Endothelial cell of umbilical vein (primary cell): Measurements from ENCODE around the gene CD27. TPM values are rescaled to one million over a fixed set of nuclear protein-coding genes. Genes with fewer than 3 reads are reported as not detected.

Experiments
- BruUV-seq: library from RNA; stranded (reverse); fragments of 400-500 nt; replicated peaks from 2 replicates; lab custom pipeline; 2021; lab: Mats Ljungman, UMichigan
- CTCF ChIA-PET: fragments of 300-600, 350-600 bp; sonication (Branson Sonifier 250); formaldehyde crosslinking; loops from one replicate; lab custom pipeline; 2021; ENCODE audit warnings: antibody characterized with exemption, inconsistent platforms; lab: Charles Lee
- POLR2A ChIA-PET: fragments of 300-600, 350-600 bp; sonication (Branson Sonifier 250); formaldehyde crosslinking; loops from one replicate; lab custom pipeline; 2021; ENCODE audit warnings: antibody characterized with exemption, inconsistent platforms; lab: Charles Lee
- DNase-seq: peaks from one replicate; pipeline ENCODE4 v3.0.0-alpha.2; 2011; ENCODE audit warnings: low read depth, low spot score
- FAIRE-seq: peaks from 2 replicates; lab custom pipeline; 2011; peaks lifted over from hg19 to GRCh38; lab: Jason Lieb, UNC
- H2AFZ ChIP-seq: 2 replicates; pipeline ENCODE4 v1.6.0; 2012; ENCODE audit warnings: low read depth, low read length, control low read depth, inconsistent platforms
- H3K27ac ChIP-seq: 2 replicates; pipeline ENCODE4 v1.5.1; 2011; ENCODE audit warnings: low read depth, mild to moderate bottlenecking, control low read depth, low read length, moderate library complexity; ENCODE audit not compliant: insufficient read depth
- H3K27me3 ChIP-seq, 2 experiments: 2 replicates each; pipeline versions ENCODE4 v1.6.0 to v1.6.1; 2011; ENCODE audit warnings: low read length in 2 of 2, mixed read lengths in 1 of 2; ENCODE audit not compliant: control insufficient read depth in 2 of 2, insufficient read depth in 2 of 2
- H3K36me3 ChIP-seq, 2 experiments: 2 replicates in 1 of 2; 3 replicates in 1 of 2; pipeline ENCODE4 v1.5.1; 2011; ENCODE audit warnings: low read length in 2 of 2, mild to moderate bottlenecking in 1 of 2, moderate library complexity in 1 of 2; ENCODE audit not compliant: control insufficient read depth in 2 of 2, insufficient read depth in 2 of 2; ENCODE audit errors: extremely low read depth in 1 of 2
- H3K4me1 ChIP-seq: 3 replicates; pipeline ENCODE4 v1.5.1; 2011; ENCODE audit warnings: mild to moderate bottlenecking, low read length; ENCODE audit not compliant: control insufficient read depth, insufficient read depth; ENCODE audit errors: extremely low read depth
- H3K4me2 ChIP-seq: 2 replicates; pipeline ENCODE4 v1.6.1; 2011; ENCODE audit warnings: low read length, control low read depth, mixed read lengths; ENCODE audit not compliant: insufficient read depth
- H3K4me3 ChIP-seq, 3 experiments: fragments of 200-600 bp in 1 of 3; sonication (generic), shearing (Covaris generic) in 1 of 3; replicated peaks in 1 of 3; 2 replicates each; pipeline ENCODE4 v1.5.1; 2011 to 2016; ENCODE audit warnings: control low read depth in 3 of 3, low read length in 3 of 3, mild to moderate bottlenecking in 2 of 3, inconsistent platforms in 1 of 3, low read depth in 1 of 3, moderate library complexity in 1 of 3; ENCODE audit not compliant: insufficient read depth in 1 of 3
- H3K79me2 ChIP-seq: 2 replicates; pipeline ENCODE4 v1.6.0; 2012; ENCODE audit warnings: low read length, inconsistent platforms; ENCODE audit not compliant: control insufficient read depth, insufficient read depth
- H3K9ac ChIP-seq: replicated peaks from 2 replicates; pipeline ENCODE3; 2011; ENCODE audit warnings: low read length, control low read depth; ENCODE audit not compliant: insufficient read depth; ENCODE audit errors: extremely low read depth
- H3K9me1 ChIP-seq: replicated peaks from 3 replicates; pipeline ENCODE4 v1.6.0; 2011; ENCODE audit warnings: mild to moderate bottlenecking, low read length; ENCODE audit not compliant: control insufficient read depth, insufficient read depth; ENCODE audit errors: extremely low read depth
- H3K9me3 ChIP-seq: replicated peaks from 2 replicates; pipeline ENCODE4 v1.5.1; 2012; ENCODE audit warnings: low read length, inconsistent platforms; ENCODE audit not compliant: control insufficient read depth, insufficient read depth
- H4K20me1 ChIP-seq: replicated peaks from 2 replicates; pipeline ENCODE3; 2011; ENCODE audit warnings: mild to moderate bottlenecking, low read length; ENCODE audit not compliant: control insufficient read depth, insufficient read depth; ENCODE audit errors: extremely low read depth
- CTCF ChIP-seq, 2 donors: IDR thresholded peaks; 1 replicate in 1 of 2; 2 replicates in 1 of 2; pipeline ENCODE4 v1.5.1; 2011; ENCODE audit warnings: low read length in 2 of 2, mild to moderate bottlenecking in 2 of 2, moderate library complexity in 2 of 2, control low read depth in 1 of 2, inconsistent platforms in 1 of 2, low read depth in 1 of 2; ENCODE audit not compliant: insufficient read depth in 1 of 2; ENCODE audit errors: extremely low read depth in 1 of 2
- EZH2 ChIP-seq: IDR thresholded peaks from 2 replicates; pipeline ENCODE4 v1.6.1; 2012; ENCODE audit warnings: borderline replicate concordance, low read depth, mild to moderate bottlenecking, moderate library complexity, low read length, inconsistent platforms; ENCODE audit not compliant: severe bottlenecking
- FOS ChIP-seq: IDR thresholded peaks from 2 replicates; pipeline ENCODE4 v1.6.1; 2011; ENCODE audit warnings: mild to moderate bottlenecking, low read length, moderate library complexity, borderline replicate concordance; ENCODE audit not compliant: insufficient read depth
- GATA2 ChIP-seq: IDR thresholded peaks from 2 replicates; pipeline ENCODE4 v1.7.0; 2011; ENCODE audit warnings: low read depth, mild to moderate bottlenecking, moderate library complexity, mixed read lengths, low read length; ENCODE audit not compliant: insufficient read length, insufficient read depth
- JUN ChIP-seq: IDR thresholded peaks from 2 replicates; pipeline ENCODE4 v1.6.1; 2011; ENCODE audit warnings: borderline replicate concordance, low read depth; ENCODE audit not compliant: insufficient read length, insufficient read depth
- MAX ChIP-seq: IDR thresholded peaks from 2 replicates; pipeline ENCODE4 v1.6.1; 2011; ENCODE audit not compliant: insufficient read depth, insufficient read length
- MYC ChIP-seq: IDR thresholded peaks from one replicate; pipeline ENCODE4 v1.6.1; 2011; ENCODE audit warnings: mild to moderate bottlenecking, low read depth, low read length
- POLR2A ChIP-seq: IDR thresholded peaks from 2 replicates; pipeline ENCODE4 v1.6.1; 2012; ENCODE audit warnings: low read depth, mild to moderate bottlenecking, control low read depth, low read length
- POLR2AphosphoS5 ChIP-seq: IDR thresholded peaks from 2 replicates; pipeline ENCODE4 v1.6.1; 2012; ENCODE audit warnings: low read depth, mild to moderate bottlenecking, control low read depth, low read length, moderate library complexity; ENCODE audit not compliant: insufficient read depth
- dilution Hi-C: fragments of 300-500 bp; cut with MboI; formaldehyde crosslinking; loops from one replicate; pipeline ENCODE4 v1.15.0; 2019; ENCODE audit warnings: low sequenced_read_pairs; ENCODE audit not compliant: extremely low pct_ligation_motif_present
- intact Hi-C: fragments of 100-400 bp; cut with micrococcal nuclease; formaldehyde crosslinking; loops from one replicate; pipeline ENCODE4 v1.10.0; 2022
- polyA plus RNA-seq, 4 experiments: library from polyadenylated mRNA; depleted of rRNA in 3 of 4; stranded (reverse) in 3 of 4; unstranded in 1 of 4; fragments of >200 nt; gene quantifications; 2 replicates each; pipeline versions ENCODE4 v1.2.1 to v1.2.3, GENCODE V29; 2011 to 2012; ENCODE audit warnings: missing spikeins in 1 of 4
- total RNA-seq: library from RNA; stranded (reverse); gene quantifications from 2 replicates; pipeline ENCODE4 v1.2.3, GENCODE V29; 2021

CD27 gene
- total and polyA plus RNA-seq, 2 donors (not counting 3 experiments of a cell fraction or from before 2014, with no cell fraction given), result not detected

DNA sequence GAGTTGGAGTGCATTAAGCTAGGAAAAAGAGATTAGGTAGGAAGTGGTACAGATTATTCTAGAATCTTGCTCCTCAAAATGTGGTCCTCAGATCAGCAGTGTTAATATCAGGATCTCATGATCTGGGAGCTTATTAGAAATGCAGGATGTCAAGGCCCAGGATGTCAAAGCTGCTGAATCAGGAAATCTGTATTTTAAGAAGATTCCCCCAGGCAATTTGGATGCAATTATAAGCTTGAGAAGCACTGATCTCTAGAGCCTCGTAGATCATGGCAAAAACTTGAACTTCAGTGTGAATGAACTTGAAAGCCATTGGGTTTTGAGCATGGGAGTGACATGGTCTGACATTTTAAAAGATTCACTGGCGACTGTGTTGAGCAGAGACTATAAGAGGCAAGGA, 55.7 kb downstream of the CD27 start:
- Histone ChIP-seq H3K9me1 (no peaks in the 10 kb centered on the region), H3K79me2 (peaks cover 52% of the 10 kb centered on the region), H3K36me3 (peaks cover 2 to 3% of the 10 kb centered on the region in 2 experiments), H3K4me3 (no peak overlapping the region), H3K9ac (no peak overlapping the region), H4K20me1 (no peaks in the 10 kb centered on the region), H3K4me1 (peaks cover 2% of the 10 kb centered on the region), H3K27me3 (no peaks in the 10 kb centered on the region), H3K9me3 (no peaks in the 10 kb centered on the region), H3K27ac (no peak overlapping the region), H2AFZ (no peak overlapping the region), H3K4me2 (no peak overlapping the region)
- dilution Hi-C loops (no loop called here), intact Hi-C loops (no loop called here)
- ChIA-PET CTCF (interaction anchor here (0.9 to 1.3 kb wide), 4 partner anchors 10 to 35 kb away, joined by 3 to 4 read pairs (median 3); no protein-coding TSS in a partner anchor), POLR2A (interaction anchor here (0.7 to 1.1 kb wide), 2 partner anchors 19 to 30 kb away, joined by 3 read pairs; partner anchors contain the start of gene VAMP1)
- TF ChIP-seq FOS, result no peak
- TF ChIP-seq JUN, result no peak
- no peak for TF ChIP-seq MYC
- no peak for TF ChIP-seq EZH2
- no peak for TF ChIP-seq MAX
- no peak for TF ChIP-seq GATA2
- no peak for TF ChIP-seq POLR2A
- no peak for TF ChIP-seq CTCF (IDR thresholded peaks at IDR 0.05; ENCODE audit: extremely low read depth in 1 of 2, insufficient read depth in 1 of 2, low read depth in 1 of 2, low read length in 2 of 2)
- TF ChIP-seq POLR2AphosphoS5, result no peak
- no TSS peak for BruUV-seq
- no peak for DNase-seq
- no peak for FAIRE-seq

Other genes with a start within 250 kb of the CD27 start
- 379 and 504 TPM in 2 replicates for gene CD9, start 244.6 kb upstream of the CD27 start, total RNA-seq
- 943 and 1,225 TPM in 2 replicates for gene CD9, start 244.6 kb upstream of the CD27 start, polyA plus RNA-seq
- 0.48 TPM in 1 of 2 replicates, not detected in the other for gene PLEKHG6, start 134.3 kb upstream of the CD27 start, total RNA-seq
- gene PLEKHG6, start 134.3 kb upstream of the CD27 start, polyA plus RNA-seq, result 0.11 and 0.12 TPM in 2 replicates
- 84.0 and 98.2 TPM in 2 replicates for gene TNFRSF1A, start 102.9 kb upstream of the CD27 start, total RNA-seq
- 86.5 and 92.9 TPM in 2 replicates for gene TNFRSF1A, start 102.9 kb upstream of the CD27 start, polyA plus RNA-seq
- 0.18 TPM in 1 of 2 replicates, not detected in the other for gene SCNN1A, start 69.4 kb upstream of the CD27 start, total RNA-seq
- gene SCNN1A, start 69.4 kb upstream of the CD27 start, polyA plus RNA-seq, result 0.12 and 0.14 TPM in 2 replicates
- 84.1 and 102 TPM in 2 replicates for gene LTBR, start 60.8 kb upstream of the CD27 start, total RNA-seq
- 70.7 and 82.2 TPM in 2 replicates for gene LTBR, start 60.8 kb upstream of the CD27 start, polyA plus RNA-seq
- gene TAPBPL, start 7.1 kb downstream of the CD27 start, total RNA-seq, result 9.9 and 11.7 TPM in 2 replicates
- 28.6 and 33.6 TPM in 2 replicates for gene TAPBPL, start 7.1 kb downstream of the CD27 start, polyA plus RNA-seq
- 6.6 and 7.0 TPM in 2 replicates for gene VAMP1, start 25.7 kb downstream of the CD27 start, total RNA-seq
- 9.0 and 9.9 TPM in 2 replicates for gene VAMP1, start 25.7 kb downstream of the CD27 start, polyA plus RNA-seq
- 267 and 273 TPM in 2 replicates for gene MRPL51, start 48.3 kb downstream of the CD27 start, total RNA-seq
- 84.5 and 147 TPM in 2 replicates for gene MRPL51, start 48.3 kb downstream of the CD27 start, polyA plus RNA-seq
- 77.3 and 90.1 TPM in 2 replicates for gene NCAPD2, start 49.1 kb downstream of the CD27 start, total RNA-seq
- 33.6 and 41.8 TPM in 2 replicates for gene NCAPD2, start 49.1 kb downstream of the CD27 start, polyA plus RNA-seq
- 4,245 and 4,648 TPM in 2 replicates for gene GAPDH, start 89.6 kb downstream of the CD27 start, total RNA-seq
- gene GAPDH, start 89.6 kb downstream of the CD27 start, polyA plus RNA-seq, result 8,748 and 10,370 TPM in 2 replicates
- gene IFFO1, start 111.1 kb downstream of the CD27 start, total RNA-seq, result 26.4 and 27.7 TPM in 2 replicates
- 41.0 and 41.2 TPM in 2 replicates for gene IFFO1, start 111.1 kb downstream of the CD27 start, polyA plus RNA-seq
- gene NOP2, start 123.3 kb downstream of the CD27 start, total RNA-seq, result 58.5 and 63.6 TPM in 2 replicates
- 17.8 and 26.3 TPM in 2 replicates for gene NOP2, start 123.3 kb downstream of the CD27 start, polyA plus RNA-seq
- gene CHD4, start 162.4 kb downstream of the CD27 start, total RNA-seq, result 192 and 216 TPM in 2 replicates
- 119 and 127 TPM in 2 replicates for gene CHD4, start 162.4 kb downstream of the CD27 start, polyA plus RNA-seq
- gene LPAR5, start 191.0 kb downstream of the CD27 start, total RNA-seq, result not detected in 2 replicates
- gene LPAR5, start 191.0 kb downstream of the CD27 start, polyA plus RNA-seq, result 0.23 and 0.41 TPM in 2 replicates
- 0.97 and 1.3 TPM in 2 replicates for gene ACRBP, start 202.5 kb downstream of the CD27 start, total RNA-seq
- 5.5 and 5.7 TPM in 2 replicates for gene ACRBP, start 202.5 kb downstream of the CD27 start, polyA plus RNA-seq
- 26.3 and 34.7 TPM in 2 replicates for gene ING4, start 218.2 kb downstream of the CD27 start, total RNA-seq
- gene ING4, start 218.2 kb downstream of the CD27 start, polyA plus RNA-seq, result 49.6 and 52.0 TPM in 2 replicates
- 52.8 and 58.5 TPM in 2 replicates for gene ZNF384, start 244.4 kb downstream of the CD27 start, total RNA-seq
- gene ZNF384, start 244.4 kb downstream of the CD27 start, polyA plus RNA-seq, result 58.3 and 67.5 TPM in 2 replicates